Stimulated activated CD4-positive, alpha-beta T cell treated with anti-CD3 and anti-CD28 coated beads, Interleukin-2, amount 100 ng/mL, for 48 hours (primary cell): ENCODE results near the gene AMY1C.
"Not testable (repeated sequence)": the region's sequence is repeated elsewhere in the genome, so short reads cannot be mapped to it uniquely, and the experiment has no call there.

Experiments
- DNase-seq, 2 donors: peaks; one replicate each; pipeline ENCODE4 v3.0.0-alpha.2; 2020

The AMY1C gene

GRCh38 chr1:103749598-103749997 lies at the start of gene AMY1C:
AMY1C (plus strand) TSS chr1:103749898; CDS start chr1:103750470, 572 bp downstream.
- not testable (repeated sequence) for DNase-seq

- DNase-seq, result not testable (repeated sequence)
Observed at GRCh38 chr1:103700669-103701068, 49.0 kb upstream of the AMY1C start.

- not testable (repeated sequence) for DNase-seq
Observed at GRCh38 chr1:103701256-103701655, 48.4 kb upstream of the AMY1C start.

GRCh38 chr1:103707670-103708069 lies 42.0 kb upstream of the AMY1C start:
- DNase-seq, result not testable (repeated sequence)

- not testable (repeated sequence) for DNase-seq
Observed at GRCh38 chr1:103710381-103710780, 39.3 kb upstream of the AMY1C start.

- not testable (repeated sequence) for DNase-seq
Observed at GRCh38 chr1:103717404-103717803, 32.3 kb upstream of the AMY1C start.

GRCh38 chr1:103721473-103721872 lies 28.2 kb upstream of the AMY1C start:
- not testable (repeated sequence) for DNase-seq

GRCh38 chr1:103735334-103735733 lies 14.4 kb upstream of the AMY1C start:
- not testable (repeated sequence) for DNase-seq

- DNase-seq, result not testable (repeated sequence)
Observed at GRCh38 chr1:103738031-103738430, 11.7 kb upstream of the AMY1C start.

GRCh38 chr1:103744449-103744848 lies 5.2 kb upstream of the AMY1C start:
- not testable (repeated sequence) for DNase-seq

- not testable (repeated sequence) for DNase-seq
Observed at GRCh38 chr1:103745040-103745439, 4.7 kb upstream of the AMY1C start.

- DNase-seq, result not testable (repeated sequence)
Observed at GRCh38 chr1:103748273-103748672, 1.4 kb upstream of the AMY1C start.

GRCh38 chr1:103761896-103762295 lies 12.2 kb downstream of the AMY1C start:
- no peak for DNase-seq

- DNase-seq, result no peak
Observed at GRCh38 chr1:103779932-103780331, 30.2 kb downstream of the AMY1C start.

- no peak for DNase-seq
Observed at GRCh38 chr1:103783944-103784377, 34.3 kb downstream of the AMY1C start.

- no peak for DNase-seq
Observed at GRCh38 chr1:103788377-103788776, 38.7 kb downstream of the AMY1C start.

- no peak for DNase-seq
Observed at GRCh38 chr1:103790172-103790571, 40.5 kb downstream of the AMY1C start.
